HFF-Myc (cell line): ENCODE results near the gene TRABD2B.

Experiments
- DNase-seq: peaks from one replicate; pipeline ENCODE4 v3.0.0-alpha.2; 2011; ENCODE audit warnings: low read depth; ENCODE audit errors: extremely low read depth
- H3K4me3 ChIP-seq: replicated peaks from 2 replicates; pipeline ENCODE4 v1.5.1; 2011; ENCODE audit warnings: low read depth, mild to moderate bottlenecking, control low read depth, low read length
- CTCF ChIP-seq: IDR thresholded peaks from 2 replicates; pipeline ENCODE4 v1.5.1; 2012; ENCODE audit warnings: mild to moderate bottlenecking, low read depth, low read length, control low read depth; ENCODE audit errors: missing control alignments

Gene TRABD2B

GRCh38 chr1:47951026-47951425 is 46.2 kb downstream of the TRABD2B start:
- TF ChIP-seq CTCF: no peak
- H3K4me3 ChIP-seq: no peak overlapping the region
- DNase-seq: no peak

- no peak for TF ChIP-seq CTCF
- no peak overlapping the region for H3K4me3 ChIP-seq
- no peak for DNase-seq
Observed at GRCh38 chr1:47950471-47950870, 46.7 kb downstream of the TRABD2B start.

- TF ChIP-seq CTCF: peak; percentile 36
- no peak overlapping the region for H3K4me3 ChIP-seq
- no peak for DNase-seq
Observed at GRCh38 chr1:47948126-47948525, 49.1 kb downstream of the TRABD2B start.

- no peak for DNase-seq
- H3K4me3 ChIP-seq: no peak overlapping the region
- no peak for TF ChIP-seq CTCF
Observed at GRCh38 chr1:47947531-47947930, 49.7 kb downstream of the TRABD2B start.

GRCh38 chr1:47944561-47944960 is 52.6 kb downstream of the TRABD2B start:
- H3K4me3 ChIP-seq: no peak overlapping the region
- TF ChIP-seq CTCF: no peak
- no peak for DNase-seq

GRCh38 chr1:47942240-47942629 is 55.0 kb downstream of the TRABD2B start:
- TF ChIP-seq CTCF: no peak
- no peak overlapping the region for H3K4me3 ChIP-seq
- no peak for DNase-seq

- DNase-seq: no peak
- no peak for TF ChIP-seq CTCF
- no peak overlapping the region for H3K4me3 ChIP-seq
Observed at GRCh38 chr1:47941609-47942239, 55.5 kb downstream of the TRABD2B start.
